Inflammatory macrophage (primary cell): ENCODE measurements around the gene EPHA3.

ENCODE experiments used
- DNase-seq, 2 donors: peaks; one replicate each; pipeline ENCODE4 v3.0.0-alpha.2; 2020 to 2022

The EPHA3 gene

DNA sequence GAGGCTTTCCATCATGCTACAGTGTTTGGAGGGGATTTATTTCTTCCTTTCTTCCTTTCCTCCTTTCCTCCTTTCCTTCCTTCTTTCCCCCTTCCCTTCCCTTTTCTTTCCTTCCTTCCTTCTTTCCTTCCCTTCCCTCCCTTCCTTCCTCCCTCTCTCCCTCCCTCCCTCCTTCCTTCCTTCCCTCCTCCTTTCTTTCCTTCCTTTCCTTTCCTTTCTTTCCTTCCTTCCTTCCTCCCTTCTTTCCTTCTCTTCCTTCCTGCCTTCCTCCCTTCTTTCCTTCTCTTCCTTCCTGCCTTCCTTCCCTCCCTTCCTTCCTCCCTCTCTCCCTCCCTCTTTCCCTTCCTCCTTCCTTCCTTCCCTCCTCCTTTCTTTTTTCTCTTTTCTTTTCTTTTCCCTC lies 127.2 kb downstream of the EPHA3 start:
- no peak for DNase-seq

- no peak for DNase-seq
These were observed 131.4 kb downstream of the EPHA3 start for GRCh38 chr3:89238846-89239245.

GRCh38 chr3:89239774-89240173 lies 132.4 kb downstream of the EPHA3 start:
- DNase-seq = no peak

DNA sequence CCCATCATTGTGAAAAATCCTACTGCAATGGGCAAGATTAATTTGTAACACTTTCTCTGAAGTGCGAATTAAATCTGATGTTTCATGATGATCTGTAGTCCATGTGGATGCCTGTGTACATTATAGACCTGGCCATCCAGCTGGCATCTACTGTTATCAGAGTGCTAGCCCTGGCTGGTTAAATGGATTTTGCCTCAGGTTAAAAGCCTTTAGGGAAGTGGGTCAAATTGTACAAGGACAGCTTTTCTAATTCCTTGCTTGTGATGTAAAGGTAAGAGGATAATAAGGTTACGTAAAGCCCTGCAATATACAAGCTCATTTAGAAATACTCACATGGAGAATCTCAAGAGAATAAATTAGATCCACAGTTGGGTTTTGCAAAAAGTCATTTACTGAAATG lies 138.2 kb downstream of the EPHA3 start:
- no peak for DNase-seq

GRCh38 chr3:89246326-89246725 lies 138.9 kb downstream of the EPHA3 start:
- no peak for DNase-seq

DNA sequence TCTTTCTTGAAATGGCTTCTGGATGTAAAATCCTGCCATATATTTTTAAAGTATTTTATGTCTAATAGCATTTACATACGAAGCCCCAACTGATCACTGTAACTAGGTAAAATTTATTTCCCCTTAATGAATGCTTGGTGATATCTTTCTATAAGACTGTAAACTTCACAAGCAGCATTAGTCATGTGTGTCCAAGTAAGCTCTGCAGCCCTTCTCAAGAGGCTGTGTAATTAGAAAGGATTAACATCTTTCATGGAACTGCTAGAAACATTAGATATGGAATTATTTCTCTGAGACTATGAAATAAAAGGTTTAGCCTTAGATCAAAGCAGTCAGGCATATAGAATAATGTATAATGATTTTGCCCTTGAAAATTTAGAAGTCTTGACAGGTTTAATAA lies 143.3 kb downstream of the EPHA3 start:
- DNase-seq = no peak

DNA sequence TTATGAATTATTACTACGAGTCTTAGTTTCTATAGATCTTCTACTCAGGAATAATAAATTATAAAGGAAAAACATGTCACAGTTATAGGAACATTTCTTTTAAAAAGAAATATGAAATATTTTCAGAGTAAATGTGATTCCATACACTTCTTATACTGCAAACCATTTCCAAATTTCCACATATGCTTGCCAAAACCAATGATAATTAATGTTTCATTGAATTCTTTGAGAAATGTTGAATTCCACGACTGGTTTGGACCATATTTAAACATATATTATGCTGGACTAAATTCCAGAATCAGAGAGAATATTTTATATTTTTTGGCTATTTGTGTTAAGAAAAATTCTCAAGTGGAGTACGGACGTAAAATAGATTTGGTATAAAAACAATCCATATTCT lies 144.6 kb downstream of the EPHA3 start:
- no peak for DNase-seq

DNA sequence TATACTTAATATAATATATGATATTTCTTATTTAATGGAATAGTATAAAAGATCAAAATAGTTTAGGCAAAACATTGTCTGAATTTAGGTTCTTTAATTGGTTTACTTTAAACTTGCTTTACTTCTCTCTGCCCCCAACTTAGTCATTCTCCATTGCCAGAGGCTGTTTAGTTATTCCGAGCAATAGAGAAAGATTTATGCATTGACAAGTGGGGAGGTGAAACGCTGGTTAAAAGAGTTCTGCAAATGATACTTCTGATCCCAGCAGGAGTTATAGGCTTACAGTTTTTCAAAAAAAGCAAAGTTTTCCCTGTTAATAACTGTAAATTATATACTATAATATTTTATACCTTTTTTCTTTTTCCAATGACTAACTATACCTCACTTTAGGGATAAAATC lies 145.4 kb downstream of the EPHA3 start:
- no peak for DNase-seq

- DNase-seq = no peak
These were observed 149.0 kb downstream of the EPHA3 start for GRCh38 chr3:89256395-89256794.

DNA sequence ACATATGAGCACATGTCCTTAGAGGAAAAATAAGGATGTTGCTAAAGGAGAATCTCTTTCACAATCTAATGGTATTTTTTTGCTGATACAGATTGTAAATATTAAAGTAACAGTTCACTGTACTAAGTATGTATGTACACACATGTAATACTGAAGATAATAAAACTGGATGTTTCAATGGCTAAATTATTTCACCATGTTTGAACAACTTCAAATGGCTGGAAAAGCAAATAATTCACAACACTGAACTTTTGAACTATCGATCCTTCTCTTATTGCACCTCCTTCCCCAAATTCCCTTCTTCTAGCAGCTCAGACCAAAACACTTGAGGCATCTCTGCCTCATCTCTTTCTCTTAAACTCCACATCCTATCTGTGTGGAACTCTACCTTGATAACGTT lies 149.5 kb downstream of the EPHA3 start:
- DNase-seq = no peak

DNA sequence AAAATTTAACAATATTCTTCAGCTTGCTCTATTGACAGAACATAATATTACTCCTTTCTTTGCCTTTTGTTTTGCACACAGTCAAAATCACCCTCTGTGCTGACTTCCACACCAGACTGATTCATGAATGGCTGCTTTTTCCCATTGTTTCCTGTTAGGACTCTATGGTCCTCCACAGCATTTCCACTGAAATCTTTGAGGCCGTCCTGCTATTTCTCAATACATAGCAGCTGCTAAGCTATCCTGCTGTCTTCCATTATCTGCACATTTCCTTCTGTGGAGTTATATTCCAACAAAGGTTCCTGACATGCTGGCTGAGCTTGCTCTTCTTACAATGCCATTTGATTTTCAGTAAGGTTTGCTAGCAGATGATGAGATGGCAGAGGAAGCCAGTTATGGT lies 153.3 kb downstream of the EPHA3 start:
- DNase-seq = no peak

GRCh38 chr3:89261673-89262072 lies 154.3 kb downstream of the EPHA3 start:
- DNase-seq = no peak

DNA sequence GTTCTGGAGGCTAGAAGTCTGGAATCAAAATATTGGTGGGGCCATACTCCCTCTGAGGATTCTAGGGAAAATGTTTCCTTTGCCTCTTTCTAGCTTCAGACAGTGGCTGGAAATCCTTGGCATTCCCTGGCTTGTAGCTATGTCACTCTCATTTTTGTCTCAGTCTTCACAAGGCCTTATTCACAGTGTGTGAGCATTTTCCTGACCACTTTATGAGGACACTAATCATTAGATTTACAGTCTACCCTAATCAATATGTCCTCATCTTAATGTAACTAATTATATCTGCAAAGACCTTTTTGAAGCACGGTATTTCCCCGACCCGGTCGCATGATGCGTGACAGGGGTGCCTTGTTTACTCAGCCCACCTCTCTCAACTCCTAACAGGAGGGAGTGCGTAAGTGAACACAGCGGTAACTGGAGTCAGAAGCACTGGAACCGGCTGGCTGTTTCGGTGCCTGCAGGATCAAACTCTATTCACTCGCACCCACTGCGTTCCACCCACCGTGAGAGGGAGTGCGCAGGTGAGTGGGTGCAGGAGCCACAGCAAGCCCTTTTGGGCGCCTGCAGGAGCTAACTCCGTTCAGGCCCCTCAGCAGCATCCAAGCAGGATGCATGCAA lies 155.0 kb downstream of the EPHA3 start:
- no peak for DNase-seq

DNA sequence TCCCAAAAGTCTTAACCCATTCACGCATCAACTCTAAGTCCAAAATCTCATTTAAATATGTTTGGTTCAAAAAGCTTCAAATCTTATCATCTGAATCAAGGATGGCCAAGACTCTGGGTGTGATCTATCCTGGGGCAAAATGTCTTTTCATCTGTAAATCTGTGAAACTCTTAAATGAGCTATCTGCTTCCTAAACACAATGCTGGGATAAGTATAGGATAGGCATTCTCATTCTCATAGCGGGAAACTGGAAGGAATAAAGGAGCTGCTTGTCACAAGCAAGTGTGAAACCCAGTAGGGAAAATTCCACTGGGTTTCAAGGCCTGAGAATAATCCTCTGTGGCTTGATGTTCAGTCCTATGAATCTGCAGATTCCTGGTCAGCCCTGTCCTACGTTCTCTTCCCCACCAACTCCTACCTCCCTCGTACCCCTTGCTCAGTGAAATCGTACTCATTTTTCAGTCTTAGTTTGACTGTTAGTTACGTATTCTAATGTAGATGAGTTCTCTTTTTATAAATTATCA lies 156.7 kb downstream of the EPHA3 start:
- DNase-seq = no peak

DNA sequence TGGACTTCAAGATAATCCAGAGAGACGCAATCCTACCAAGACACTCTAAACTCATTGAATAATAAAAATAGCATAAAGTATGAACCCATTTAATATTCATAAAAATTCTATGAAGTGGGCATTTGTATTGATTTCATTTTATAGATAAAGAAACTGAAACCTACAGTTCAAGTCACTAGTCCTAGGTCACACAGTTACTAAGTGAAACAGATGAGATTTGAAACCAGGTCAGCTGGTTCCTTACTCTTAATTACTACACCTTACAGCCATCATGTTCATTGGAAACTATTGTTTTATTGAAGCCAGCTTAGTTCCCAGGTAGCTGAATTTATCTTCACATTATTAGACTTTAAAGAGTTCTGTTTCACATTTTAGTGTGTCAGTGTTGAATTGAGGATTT lies 158.7 kb downstream of the EPHA3 start:
- DNase-seq = no peak

GRCh38 chr3:89268059-89268458 lies 160.6 kb downstream of the EPHA3 start:
- DNase-seq = no peak

GRCh38 chr3:89270201-89270600 lies 162.8 kb downstream of the EPHA3 start:
- DNase-seq = no peak

- DNase-seq = no peak
These were observed 167.6 kb downstream of the EPHA3 start for GRCh38 chr3:89275001-89275400.

DNA sequence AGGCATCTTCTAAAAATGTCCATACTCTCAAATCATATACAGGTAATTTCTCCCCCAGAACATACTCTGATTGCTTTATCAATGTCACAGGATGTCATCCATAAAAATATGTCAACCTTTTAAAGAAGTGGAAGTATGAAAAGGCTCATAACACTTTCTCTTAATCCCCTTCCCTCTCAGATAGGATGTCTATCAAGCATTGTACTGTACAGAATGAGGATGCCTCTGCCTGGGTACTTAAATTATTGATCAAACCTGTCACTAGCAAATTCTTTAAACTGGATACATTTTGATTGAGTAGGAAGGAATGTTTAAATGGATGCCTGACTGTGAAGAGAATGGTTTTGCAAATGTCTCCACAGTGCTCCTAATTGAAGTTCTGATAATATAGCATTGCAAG lies 168.7 kb downstream of the EPHA3 start:
- no peak for DNase-seq

DNA sequence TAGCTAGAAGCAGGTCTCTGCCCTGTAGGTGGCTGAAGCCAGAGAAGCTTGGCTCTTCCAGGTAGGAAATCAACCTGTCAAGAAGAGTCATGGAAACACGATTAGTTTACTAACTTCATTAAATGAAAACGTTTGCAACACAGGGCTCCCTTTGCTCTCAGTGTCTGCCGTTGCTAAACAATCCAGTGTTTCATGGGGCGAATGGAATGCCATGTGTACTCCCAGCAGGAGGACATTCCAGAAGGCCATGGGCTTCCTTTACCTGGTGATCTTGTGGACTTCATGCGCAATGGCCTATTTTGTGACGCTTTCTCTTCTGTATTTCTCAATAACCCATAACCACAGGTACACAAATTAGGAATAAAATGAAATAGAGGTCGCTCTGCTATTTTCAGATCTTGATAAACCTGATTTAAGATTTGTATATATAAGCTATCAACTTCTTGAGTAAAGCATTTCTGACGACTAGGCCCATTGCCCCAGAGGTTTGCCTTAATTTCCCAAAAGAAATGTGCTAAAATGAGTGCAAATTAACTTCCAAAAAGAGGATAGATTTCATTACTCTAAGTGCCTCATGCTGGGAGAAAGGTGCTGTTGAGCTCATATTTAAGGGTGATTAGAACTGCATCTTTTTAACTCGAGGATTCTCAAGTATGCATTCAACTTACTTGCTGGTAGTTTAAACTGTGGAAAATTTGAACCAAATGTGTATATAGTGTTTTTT lies 171.0 kb downstream of the EPHA3 start:
- DNase-seq = no peak

DNA sequence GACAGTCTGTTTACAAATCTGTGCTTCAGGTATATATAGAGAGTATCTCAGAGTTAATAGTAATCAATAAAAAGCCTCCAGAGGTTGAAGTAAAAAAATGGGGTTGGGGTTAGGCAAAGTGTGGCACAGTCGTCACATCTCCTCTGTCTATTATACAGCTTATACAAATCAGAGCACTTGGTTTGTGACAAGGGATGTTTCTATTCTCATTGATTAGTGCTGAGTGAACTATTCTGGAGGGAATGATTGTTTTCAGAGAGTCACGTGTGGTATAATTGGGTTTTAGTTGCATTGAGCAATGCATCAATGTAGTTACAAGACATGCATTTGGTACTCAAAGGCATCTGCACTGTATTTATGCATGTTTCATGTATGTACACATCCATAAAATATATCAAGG lies 172.9 kb downstream of the EPHA3 start:
- DNase-seq = no peak

DNA sequence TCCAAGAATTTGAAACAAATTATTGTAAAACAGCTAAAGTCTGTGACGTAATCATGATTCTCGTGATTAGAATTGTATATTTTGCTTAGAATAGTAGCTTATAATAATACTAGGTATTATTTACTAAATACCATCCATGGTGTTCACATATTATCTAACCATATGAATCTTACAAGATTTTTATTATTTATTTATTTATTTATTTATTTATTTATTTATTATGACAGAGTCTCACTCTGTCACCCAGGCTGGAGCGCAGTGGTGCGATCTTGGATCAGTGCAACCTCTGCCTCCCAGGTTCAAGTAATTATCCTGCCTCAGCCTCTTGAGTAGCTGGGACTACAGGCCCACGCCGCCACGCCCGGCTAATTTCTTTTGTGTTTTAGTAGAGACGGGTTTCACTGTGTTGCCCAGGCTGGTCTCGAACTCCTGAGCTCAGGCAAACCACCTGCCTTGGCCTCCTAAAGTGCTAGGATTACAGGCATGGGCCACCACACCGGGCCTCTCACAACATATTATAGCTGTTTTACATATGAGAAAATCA lies 173.5 kb downstream of the EPHA3 start:
- DNase-seq = no peak

- no peak for DNase-seq
These were observed 180.6 kb downstream of the EPHA3 start for GRCh38 chr3:89287902-89288508.
